Lung (tissue), 12 donors: ENCODE measurements around the gene TTLL9. TPM values are rescaled to one million over a fixed set of nuclear protein-coding genes. Genes with fewer than 3 reads are reported as not detected.

ENCODE experiments used
- ATAC-seq: fragments of 200-7000 bp; cut with Tn5 transposase; one replicate; pipeline ENCODE4 v1.9.1; 2020; ENCODE audit warnings: moderate number of reproducible peaks; ENCODE audit not compliant: insufficient read depth, low FRiP score
- DNase-seq, 3 donors: peaks; one replicate each; pipeline ENCODE4 v3.0.0-alpha.2; 2013 to 2017
- H3K27ac ChIP-seq, 2 donors: one replicate each; pipeline ENCODE4 v1.5.1; 2013; ENCODE audit warnings: mild to moderate bottlenecking in 2 of 2, moderate library complexity in 2 of 2, control low read depth in 1 of 2, inconsistent platforms in 1 of 2, low read depth in 1 of 2, low read length in 1 of 2
- H3K27me3 ChIP-seq, 3 donors: one replicate each; pipeline ENCODE4 v1.5.1; 2013; ENCODE audit warnings: low read length in 2 of 3; ENCODE audit not compliant: control insufficient read depth in 3 of 3, insufficient read depth in 3 of 3
- H3K36me3 ChIP-seq, 4 donors: one replicate each; pipeline ENCODE4 v1.5.1; 2013; ENCODE audit warnings: low read length in 4 of 4, mild to moderate bottlenecking in 1 of 4, moderate library complexity in 1 of 4; ENCODE audit not compliant: control insufficient read depth in 4 of 4, insufficient read depth in 4 of 4
- H3K4me1 ChIP-seq, 5 donors: one replicate each; pipeline ENCODE4 v1.5.1; 2013; ENCODE audit warnings: low read length in 5 of 5, mild to moderate bottlenecking in 2 of 5, moderate library complexity in 1 of 5; ENCODE audit not compliant: control insufficient read depth in 5 of 5, insufficient read depth in 5 of 5
- H3K4me3 ChIP-seq: one replicate; pipeline ENCODE4 v1.5.1; 2013; ENCODE audit warnings: mild to moderate bottlenecking, control low read depth, moderate library complexity
- H3K9ac ChIP-seq, 2 donors: one replicate each; pipeline ENCODE4 v1.5.1; 2013; ENCODE audit warnings: low read length in 2 of 2, control low read depth in 1 of 2; ENCODE audit not compliant: insufficient read depth in 1 of 2
- H3K9me3 ChIP-seq, 4 donors: one replicate each; pipeline ENCODE4 v1.5.1; 2013; ENCODE audit warnings: low read length in 3 of 4, mild to moderate bottlenecking in 1 of 4, moderate library complexity in 1 of 4; ENCODE audit not compliant: control insufficient read depth in 4 of 4, insufficient read depth in 3 of 4
- CTCF ChIP-seq: IDR thresholded peaks from 2 replicates; pipeline ENCODE4 v1.5.1; 2012; ENCODE audit warnings: mild to moderate bottlenecking; ENCODE audit errors: control extremely low read depth, extremely low read depth
- WGBS, 2 donors: extraction: QIAGEN DNeasy Blood & Tissue Kit; methylation state at CpG; one replicate each; pipeline ENCODE4 v1.1.7; 2013; 5-methylcytosine and 5-hydroxymethylcytosine counted together
- polyA plus RNA-seq, 2 donors: library from polyadenylated mRNA; stranded (reverse); fragments of 200-250 nt; gene quantifications; one replicate each; pipeline ENCODE4 v1.2.1, GENCODE V29; 2013
- total RNA-seq, 2 donors: library from RNA; depleted of rRNA in 1 of 2; stranded (reverse); fragments of >200 nt in 1 of 2; gene quantifications; one replicate each; pipeline ENCODE4 v1.2.1, GENCODE V29; 2014 to 2021
- donor health status: control.
- donor health status: control.
- donor health status: Bipolar disorder and iron deficiency.
- donor health status: healthy.
- donor health status: DM: yes; HTN: yes; CAD: no.

TTLL9 gene
- total and polyA plus RNA-seq, 4 donors, result 1.9 to 8.9 (median 4.8) TPM

DNA sequence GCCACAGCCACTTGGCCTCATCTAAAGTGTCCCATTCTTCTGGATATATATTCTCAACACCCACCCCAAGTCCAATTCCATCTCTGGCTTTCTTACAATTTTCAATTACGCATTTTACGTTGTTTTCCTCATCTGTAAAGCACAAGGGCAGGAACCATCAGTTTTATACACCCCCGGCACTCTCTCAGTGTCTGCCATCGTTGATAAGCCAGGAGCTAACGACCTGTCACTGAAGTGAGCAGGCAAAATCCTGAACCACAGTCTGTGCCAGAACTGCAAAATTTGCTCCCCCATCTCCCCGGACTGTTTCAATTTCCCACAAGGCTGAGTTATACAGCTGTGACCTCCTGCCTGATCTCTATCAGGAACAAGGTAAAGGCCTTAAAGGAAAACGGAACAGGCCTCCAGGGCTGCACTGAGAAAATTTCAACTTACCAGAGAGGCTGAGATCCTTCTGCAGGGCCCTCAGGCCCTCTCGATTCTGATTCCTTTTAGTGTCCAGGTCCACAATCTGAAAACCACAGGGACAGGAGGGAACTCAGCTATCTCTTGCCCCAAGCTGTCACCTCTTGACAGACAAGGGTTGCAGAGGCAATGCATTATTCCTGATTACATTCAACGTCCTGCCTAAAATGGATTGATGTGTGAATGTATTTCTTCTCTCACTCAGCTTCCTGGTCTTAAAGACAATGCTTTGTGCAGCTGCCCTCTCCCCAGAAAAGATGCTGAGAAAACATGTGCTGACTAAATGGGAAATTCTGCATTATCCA, 79.6 kb downstream of the TTLL9 start:
- WGBS, 2 donors, result 73 to 86% methylated on average over 9 of the region's 9 CpGs
- DNase-seq, result no peak
- H3K27me3 ChIP-seq, result no peaks in the 10 kb centered on the region
- peaks cover 0 to 6% (median under 1%) of the 10 kb centered on the region in 4 donors for H3K9me3 ChIP-seq
- TF ChIP-seq CTCF, result no peak
- H3K4me3 ChIP-seq, result no peak overlapping the region
- no peak overlapping the region for H3K27ac ChIP-seq
- peaks cover 28 to 42% (median 37%) of the 10 kb centered on the region in 4 donors for H3K36me3 ChIP-seq
- H3K4me1 ChIP-seq, result peaks cover 6 to 22% (median 12%) of the 10 kb centered on the region in 5 donors
- ATAC-seq, result no peak
- no peak overlapping the region for H3K9ac ChIP-seq

DNA sequence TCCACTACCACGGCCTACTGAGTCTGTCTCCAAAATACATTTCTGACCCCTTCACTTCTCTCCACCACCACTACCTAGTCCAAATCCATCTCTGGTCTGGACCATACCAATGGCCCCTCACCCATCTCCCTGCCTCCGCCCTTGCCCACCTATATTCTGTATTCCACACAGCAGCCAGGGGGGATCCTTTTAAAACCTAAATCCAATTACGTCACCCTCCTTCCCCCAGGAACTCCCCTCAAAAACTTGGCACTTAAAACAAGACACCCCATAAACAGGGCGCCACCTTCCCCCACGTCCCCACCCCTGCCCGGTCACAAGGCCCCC, 80.7 kb downstream of the TTLL9 start:
- WGBS, 2 donors, result 4 to 8% methylated on average over 6 of the region's 6 CpGs
- peak overlapping the region; percentile 94 to 98 for H3K9ac ChIP-seq
- H3K9me3 ChIP-seq, result peaks cover 0 to 6% (median under 1%) of the 10 kb centered on the region in 4 donors
- H3K27me3 ChIP-seq, result no peaks in the 10 kb centered on the region
- H3K27ac ChIP-seq, result peak overlapping the region; percentile 43 to 72
- peak overlapping the region; percentile 96 for H3K4me3 ChIP-seq
- peaks cover 18 to 36% (median 32%) of the 10 kb centered on the region in 4 donors for H3K36me3 ChIP-seq
- no peak for DNase-seq
- no peak for TF ChIP-seq CTCF
- no peak for ATAC-seq
- H3K4me1 ChIP-seq, result peaks cover 6 to 16% (median 12%) of the 10 kb centered on the region in 5 donors

DNA sequence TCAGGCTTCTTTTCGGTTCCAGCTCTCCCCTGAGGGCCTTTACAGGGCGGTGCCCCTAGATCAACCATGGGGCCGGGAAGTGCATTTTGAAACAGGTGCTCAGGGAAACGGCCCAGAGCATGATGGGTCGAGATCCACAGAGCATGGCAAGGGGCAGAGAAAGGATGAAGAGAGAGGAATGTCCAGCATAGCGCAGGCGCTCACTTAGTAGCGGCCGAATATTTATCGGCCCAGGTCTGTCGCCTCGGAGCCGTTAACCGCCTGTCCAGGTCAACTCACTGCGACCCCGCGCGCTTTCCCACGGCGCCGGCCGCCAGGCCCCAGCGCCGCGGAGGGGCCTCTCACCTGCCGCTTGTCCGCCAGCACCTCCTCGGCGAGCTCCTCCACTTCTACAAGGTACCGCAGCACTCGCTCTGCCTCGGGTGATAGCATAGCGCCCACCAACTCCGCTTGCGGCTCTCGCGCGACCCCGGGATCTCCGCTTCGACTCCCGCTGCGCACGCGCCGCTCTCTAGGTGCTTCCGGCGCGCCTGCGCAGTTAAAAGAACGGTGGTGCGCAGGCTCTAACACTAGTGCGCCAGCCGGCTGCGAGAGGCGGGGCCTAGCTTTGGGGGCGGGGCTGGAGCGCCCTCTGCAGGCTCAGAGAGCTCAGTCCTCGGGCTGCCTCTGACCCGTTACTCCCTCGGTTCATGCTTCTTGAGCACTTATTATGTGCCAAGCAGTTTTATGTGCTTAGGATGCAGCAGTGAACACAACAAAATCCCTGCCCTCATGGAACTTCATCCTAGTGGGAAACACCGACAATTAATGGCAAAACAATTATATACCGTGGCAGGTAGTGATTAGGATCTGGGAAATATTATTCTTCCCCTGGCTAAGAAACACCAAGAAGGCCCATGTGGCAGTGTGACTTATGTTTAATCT, 81.4 kb downstream of the TTLL9 start, which contains the start of gene PDRG1:
Gene PDRG1 (minus strand): TSS at position 517 of the 924 bp plus-strand sequence. CDS start 85 bp downstream, at position 432.
- peak; percentile 94 for TF ChIP-seq CTCF
- Histone ChIP-seq H3K36me3 (peaks cover 11 to 29% (median 26%) of the 10 kb centered on the region in 4 donors), H3K9ac (peak within 1 kb of the TSS; percentile 94 to 98), H3K27ac (peak within 1 kb of the TSS; percentile 72 to 82), H3K4me1 (peaks cover 6 to 15% (median 12%) of the 10 kb centered on the region in 5 donors), H3K4me3 (peak within 1 kb of the TSS; percentile 96), H3K27me3 (no peaks in the 10 kb centered on the region), H3K9me3 (peaks cover 0 to 6% (median under 1%) of the 10 kb centered on the region in 4 donors)
- 0% methylated on average over 56 to 63 of the region's 63 CpGs for WGBS, 2 donors
- peak; percentile 96 to 97 (median 96) for DNase-seq
- peak; percentile 98 for ATAC-seq
